WTC11 (cell line): Measurements from ENCODE around the gene MINDY1. TPM values are rescaled to one million over a fixed set of nuclear protein-coding genes. Genes with fewer than 3 reads are reported as not detected.

Experiments
- ATF1 ChIP-seq: sonication (generic); formaldehyde crosslinking; IDR thresholded peaks from 2 replicates; pipeline ENCODE4 v1.8.1; 2023; ENCODE audit warnings: mild to moderate bottlenecking, moderate library complexity, missing genetic modification reagents
- CREB1 ChIP-seq: sonication (generic); formaldehyde crosslinking; IDR thresholded peaks from 2 replicates; pipeline ENCODE4 v1.8.0; 2023; ENCODE audit warnings: mild to moderate bottlenecking, missing genetic modification reagents
- GABPB1 ChIP-seq: sonication (generic); formaldehyde crosslinking; IDR thresholded peaks from 2 replicates; pipeline ENCODE4 v1.8.1; 2023; ENCODE audit warnings: mild to moderate bottlenecking, missing genetic modification reagents
- HMGA2 ChIP-seq: fragments of 250-450 bp; sonication (Bioruptor Pico); IDR thresholded peaks from 2 replicates; pipeline ENCODE4 v1.4.0; 2021; ENCODE audit warnings: mild to moderate bottlenecking, moderate library complexity
- KAT7 ChIP-seq: sonication (generic); formaldehyde crosslinking; IDR thresholded peaks from 2 replicates; pipeline ENCODE4 v1.8.1; 2023; ENCODE audit warnings: missing genetic modification reagents, mild to moderate bottlenecking, borderline replicate concordance
- NR1H2 ChIP-seq: sonication (generic); formaldehyde crosslinking; IDR thresholded peaks from 2 replicates; pipeline ENCODE4 v1.9.0; 2021; ENCODE audit warnings: mild to moderate bottlenecking, moderate library complexity, missing genetic modification reagents
- NR3C1 ChIP-seq: sonication (generic); formaldehyde crosslinking; conservative IDR thresholded peaks from 2 replicates; pipeline ENCODE4 v1.8.1; 2023; ENCODE audit warnings: low read depth, mild to moderate bottlenecking, missing genetic modification reagents
- PRRX2 ChIP-seq: fragments of 250-450 bp; sonication (Bioruptor Pico); IDR thresholded peaks from 2 replicates; pipeline ENCODE4 v1.8.0; 2021; ENCODE audit warnings: mild to moderate bottlenecking
- SMAD3 ChIP-seq: sonication (generic); formaldehyde crosslinking; IDR thresholded peaks from 2 replicates; pipeline ENCODE4 v1.8.0; 2022; ENCODE audit warnings: missing genetic modification reagents, mild to moderate bottlenecking, borderline replicate concordance
- TEAD4 ChIP-seq: sonication (generic); formaldehyde crosslinking; IDR thresholded peaks from 2 replicates; pipeline ENCODE4 v1.8.0; 2022; ENCODE audit warnings: mild to moderate bottlenecking, missing genetic modification reagents
- ZNF317 ChIP-seq: sonication (generic); formaldehyde crosslinking; IDR thresholded peaks from 2 replicates; pipeline ENCODE4 v1.8.1; 2023; ENCODE audit warnings: low read depth, mild to moderate bottlenecking, moderate library complexity, missing genetic modification reagents, borderline replicate concordance
- total RNA-seq: library from RNA; stranded (reverse); gene quantifications from 3 replicates; pipeline ENCODE4 v1.2.3, GENCODE V29; 2021
- TF ChIP-seq, protein P1 (sequence below): sonication (generic); formaldehyde crosslinking; IDR thresholded peaks from 2 replicates; pipeline ENCODE4 v1.8.1; 2023; ENCODE audit warnings: mild to moderate bottlenecking, missing genetic modification reagents
- TF ChIP-seq, protein P2 (sequence below): sonication (generic); formaldehyde crosslinking; IDR thresholded peaks from 2 replicates; pipeline ENCODE4 v1.8.0; 2023; ENCODE audit warnings: missing genetic modification reagents, mild to moderate bottlenecking, borderline replicate concordance
- TF ChIP-seq, protein P3 (sequence below): sonication (generic); formaldehyde crosslinking; IDR thresholded peaks from 2 replicates; pipeline ENCODE4 v1.8.0; 2022; ENCODE audit warnings: mild to moderate bottlenecking, missing genetic modification reagents
- TF ChIP-seq, protein P4 (sequence below): sonication (generic); formaldehyde crosslinking; IDR thresholded peaks from 2 replicates; pipeline ENCODE4 v1.8.0; 2022; ENCODE audit warnings: mild to moderate bottlenecking, missing genetic modification reagents
- TF ChIP-seq, protein P5 (sequence below): sonication (generic); formaldehyde crosslinking; IDR thresholded peaks from 2 replicates; pipeline ENCODE4 v1.8.0; 2023; ENCODE audit warnings: mild to moderate bottlenecking, missing genetic modification reagents
- TF ChIP-seq, protein P6 (sequence below): sonication (generic); formaldehyde crosslinking; IDR thresholded peaks from 2 replicates; pipeline ENCODE4 v1.8.0; 2022; ENCODE audit warnings: mild to moderate bottlenecking, missing genetic modification reagents

MINDY1 gene
- total RNA-seq, 1 experiment from 2014 or later, result 10.1 TPM

DNA sequence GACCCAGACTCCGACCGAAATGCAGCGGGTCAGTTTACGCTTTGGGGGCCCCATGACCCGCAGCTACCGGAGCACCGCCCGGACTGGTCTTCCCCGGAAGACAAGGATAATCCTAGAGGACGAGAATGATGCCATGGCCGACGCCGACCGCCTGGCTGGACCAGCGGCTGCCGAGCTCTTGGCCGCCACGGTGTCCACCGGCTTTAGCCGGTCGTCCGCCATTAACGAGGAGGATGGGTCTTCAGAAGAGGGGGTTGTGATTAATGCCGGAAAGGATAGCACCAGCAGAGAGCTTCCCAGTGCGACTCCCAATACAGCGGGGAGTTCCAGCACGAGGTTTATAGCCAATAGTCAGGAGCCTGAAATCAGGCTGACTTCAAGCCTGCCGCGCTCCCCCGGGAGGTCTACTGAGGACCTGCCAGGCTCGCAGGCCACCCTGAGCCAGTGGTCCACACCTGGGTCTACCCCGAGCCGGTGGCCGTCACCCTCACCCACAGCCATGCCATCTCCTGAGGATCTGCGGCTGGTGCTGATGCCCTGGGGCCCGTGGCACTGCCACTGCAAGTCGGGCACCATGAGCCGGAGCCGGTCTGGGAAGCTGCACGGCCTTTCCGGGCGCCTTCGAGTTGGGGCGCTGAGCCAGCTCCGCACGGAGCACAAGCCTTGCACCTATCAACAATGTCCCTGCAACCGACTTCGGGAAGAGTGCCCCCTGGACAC lies 41.4 kb upstream of the MINDY1 start (continued):
- TF ChIP-seq, protein P1, sequence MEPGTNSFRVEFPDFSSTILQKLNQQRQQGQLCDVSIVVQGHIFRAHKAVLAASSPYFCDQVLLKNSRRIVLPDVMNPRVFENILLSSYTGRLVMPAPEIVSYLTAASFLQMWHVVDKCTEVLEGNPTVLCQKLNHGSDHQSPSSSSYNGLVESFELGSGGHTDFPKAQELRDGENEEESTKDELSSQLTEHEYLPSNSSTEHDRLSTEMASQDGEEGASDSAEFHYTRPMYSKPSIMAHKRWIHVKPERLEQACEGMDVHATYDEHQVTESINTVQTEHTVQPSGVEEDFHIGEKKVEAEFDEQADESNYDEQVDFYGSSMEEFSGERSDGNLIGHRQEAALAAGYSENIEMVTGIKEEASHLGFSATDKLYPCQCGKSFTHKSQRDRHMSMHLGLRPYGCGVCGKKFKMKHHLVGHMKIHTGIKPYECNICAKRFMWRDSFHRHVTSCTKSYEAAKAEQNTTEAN (CRISPR knock-in tag), result peak; percentile 87; the same call in 1 of the 2 replicates
- TF ChIP-seq, protein P2, sequence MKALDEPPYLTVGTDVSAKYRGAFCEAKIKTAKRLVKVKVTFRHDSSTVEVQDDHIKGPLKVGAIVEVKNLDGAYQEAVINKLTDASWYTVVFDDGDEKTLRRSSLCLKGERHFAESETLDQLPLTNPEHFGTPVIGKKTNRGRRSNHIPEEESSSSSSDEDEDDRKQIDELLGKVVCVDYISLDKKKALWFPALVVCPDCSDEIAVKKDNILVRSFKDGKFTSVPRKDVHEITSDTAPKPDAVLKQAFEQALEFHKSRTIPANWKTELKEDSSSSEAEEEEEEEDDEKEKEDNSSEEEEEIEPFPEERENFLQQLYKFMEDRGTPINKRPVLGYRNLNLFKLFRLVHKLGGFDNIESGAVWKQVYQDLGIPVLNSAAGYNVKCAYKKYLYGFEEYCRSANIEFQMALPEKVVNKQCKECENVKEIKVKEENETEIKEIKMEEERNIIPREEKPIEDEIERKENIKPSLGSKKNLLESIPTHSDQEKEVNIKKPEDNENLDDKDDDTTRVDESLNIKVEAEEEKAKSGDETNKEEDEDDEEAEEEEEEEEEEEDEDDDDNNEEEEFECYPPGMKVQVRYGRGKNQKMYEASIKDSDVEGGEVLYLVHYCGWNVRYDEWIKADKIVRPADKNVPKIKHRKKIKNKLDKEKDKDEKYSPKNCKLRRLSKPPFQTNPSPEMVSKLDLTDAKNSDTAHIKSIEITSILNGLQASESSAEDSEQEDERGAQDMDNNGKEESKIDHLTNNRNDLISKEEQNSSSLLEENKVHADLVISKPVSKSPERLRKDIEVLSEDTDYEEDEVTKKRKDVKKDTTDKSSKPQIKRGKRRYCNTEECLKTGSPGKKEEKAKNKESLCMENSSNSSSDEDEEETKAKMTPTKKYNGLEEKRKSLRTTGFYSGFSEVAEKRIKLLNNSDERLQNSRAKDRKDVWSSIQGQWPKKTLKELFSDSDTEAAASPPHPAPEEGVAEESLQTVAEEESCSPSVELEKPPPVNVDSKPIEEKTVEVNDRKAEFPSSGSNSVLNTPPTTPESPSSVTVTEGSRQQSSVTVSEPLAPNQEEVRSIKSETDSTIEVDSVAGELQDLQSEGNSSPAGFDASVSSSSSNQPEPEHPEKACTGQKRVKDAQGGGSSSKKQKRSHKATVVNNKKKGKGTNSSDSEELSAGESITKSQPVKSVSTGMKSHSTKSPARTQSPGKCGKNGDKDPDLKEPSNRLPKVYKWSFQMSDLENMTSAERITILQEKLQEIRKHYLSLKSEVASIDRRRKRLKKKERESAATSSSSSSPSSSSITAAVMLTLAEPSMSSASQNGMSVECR (CRISPR knock-in tag), result peak; percentile 66
- TF ChIP-seq ATF1 (CRISPR knock-in tag) (no peak), NR3C1 (CRISPR knock-in tag) (no peak), NR1H2 (CRISPR knock-in tag) (no peak), TEAD4 (0 out of 2 replicates have a peak, but pooled peaks have one; percentile 11), SMAD3 (peak; percentile 66; the same call in 1 of the 2 replicates), GABPB1 (no peak), CREB1 (CRISPR knock-in tag) (0 out of 2 replicates have a peak, but pooled peaks have one; percentile 17), HMGA2 (no peak), PRRX2 (CRISPR knock-in tag) (0 out of 2 replicates have a peak, but pooled peaks have one; percentile 37), ZNF317 (CRISPR knock-in tag) (0 out of 2 replicates have a peak, but pooled peaks have one; percentile 11), KAT7 (CRISPR knock-in tag) (peak; percentile 50; the same call in 1 of the 2 replicates)
- TF ChIP-seq, protein P3, sequence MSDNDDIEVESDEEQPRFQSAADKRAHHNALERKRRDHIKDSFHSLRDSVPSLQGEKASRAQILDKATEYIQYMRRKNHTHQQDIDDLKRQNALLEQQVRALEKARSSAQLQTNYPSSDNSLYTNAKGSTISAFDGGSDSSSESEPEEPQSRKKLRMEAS (CRISPR knock-in tag), result peak; percentile 89
- TF ChIP-seq, protein P4, sequence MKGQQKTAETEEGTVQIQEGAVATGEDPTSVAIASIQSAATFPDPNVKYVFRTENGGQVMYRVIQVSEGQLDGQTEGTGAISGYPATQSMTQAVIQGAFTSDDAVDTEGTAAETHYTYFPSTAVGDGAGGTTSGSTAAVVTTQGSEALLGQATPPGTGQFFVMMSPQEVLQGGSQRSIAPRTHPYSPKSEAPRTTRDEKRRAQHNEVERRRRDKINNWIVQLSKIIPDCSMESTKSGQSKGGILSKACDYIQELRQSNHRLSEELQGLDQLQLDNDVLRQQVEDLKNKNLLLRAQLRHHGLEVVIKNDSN (CRISPR knock-in tag), result peak; percentile 44; the same call in 1 of the 2 replicates
- TF ChIP-seq, protein P5, sequence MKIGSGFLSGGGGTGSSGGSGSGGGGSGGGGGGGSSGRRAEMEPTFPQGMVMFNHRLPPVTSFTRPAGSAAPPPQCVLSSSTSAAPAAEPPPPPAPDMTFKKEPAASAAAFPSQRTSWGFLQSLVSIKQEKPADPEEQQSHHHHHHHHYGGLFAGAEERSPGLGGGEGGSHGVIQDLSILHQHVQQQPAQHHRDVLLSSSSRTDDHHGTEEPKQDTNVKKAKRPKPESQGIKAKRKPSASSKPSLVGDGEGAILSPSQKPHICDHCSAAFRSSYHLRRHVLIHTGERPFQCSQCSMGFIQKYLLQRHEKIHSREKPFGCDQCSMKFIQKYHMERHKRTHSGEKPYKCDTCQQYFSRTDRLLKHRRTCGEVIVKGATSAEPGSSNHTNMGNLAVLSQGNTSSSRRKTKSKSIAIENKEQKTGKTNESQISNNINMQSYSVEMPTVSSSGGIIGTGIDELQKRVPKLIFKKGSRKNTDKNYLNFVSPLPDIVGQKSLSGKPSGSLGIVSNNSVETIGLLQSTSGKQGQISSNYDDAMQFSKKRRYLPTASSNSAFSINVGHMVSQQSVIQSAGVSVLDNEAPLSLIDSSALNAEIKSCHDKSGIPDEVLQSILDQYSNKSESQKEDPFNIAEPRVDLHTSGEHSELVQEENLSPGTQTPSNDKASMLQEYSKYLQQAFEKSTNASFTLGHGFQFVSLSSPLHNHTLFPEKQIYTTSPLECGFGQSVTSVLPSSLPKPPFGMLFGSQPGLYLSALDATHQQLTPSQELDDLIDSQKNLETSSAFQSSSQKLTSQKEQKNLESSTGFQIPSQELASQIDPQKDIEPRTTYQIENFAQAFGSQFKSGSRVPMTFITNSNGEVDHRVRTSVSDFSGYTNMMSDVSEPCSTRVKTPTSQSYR (CRISPR knock-in tag), result no peak
- TF ChIP-seq, protein P6, sequence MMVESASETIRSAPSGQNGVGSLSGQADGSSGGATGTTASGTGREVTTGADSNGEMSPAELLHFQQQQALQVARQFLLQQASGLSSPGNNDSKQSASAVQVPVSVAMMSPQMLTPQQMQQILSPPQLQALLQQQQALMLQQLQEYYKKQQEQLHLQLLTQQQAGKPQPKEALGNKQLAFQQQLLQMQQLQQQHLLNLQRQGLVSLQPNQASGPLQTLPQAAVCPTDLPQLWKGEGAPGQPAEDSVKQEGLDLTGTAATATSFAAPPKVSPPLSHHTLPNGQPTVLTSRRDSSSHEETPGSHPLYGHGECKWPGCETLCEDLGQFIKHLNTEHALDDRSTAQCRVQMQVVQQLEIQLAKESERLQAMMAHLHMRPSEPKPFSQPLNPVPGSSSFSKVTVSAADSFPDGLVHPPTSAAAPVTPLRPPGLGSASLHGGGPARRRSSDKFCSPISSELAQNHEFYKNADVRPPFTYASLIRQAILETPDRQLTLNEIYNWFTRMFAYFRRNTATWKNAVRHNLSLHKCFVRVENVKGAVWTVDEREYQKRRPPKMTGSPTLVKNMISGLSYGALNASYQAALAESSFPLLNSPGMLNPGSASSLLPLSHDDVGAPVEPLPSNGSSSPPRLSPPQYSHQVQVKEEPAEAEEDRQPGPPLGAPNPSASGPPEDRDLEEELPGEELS, result peak; percentile 69; the same call in 1 of the 2 replicates
